DOHH2 (cell line): ENCODE results near the gene MAN1C1.

Experiments
- H3F3A ChIP-seq: fragments of 200-600 bp; sonication (generic), shearing (Covaris generic); 2 replicates; pipeline ENCODE4 v1.6.0; 2016; ENCODE audit warnings: antibody characterized with exemption, mild to moderate bottlenecking; ENCODE audit not compliant: control insufficient read depth, insufficient read depth
- H3K27ac ChIP-seq: fragments of 200-600 bp; sonication (generic); 2 replicates; pipeline ENCODE4 v1.5.1; 2014; ENCODE audit warnings: low read depth, mild to moderate bottlenecking, low read length, moderate library complexity
- H3K27me3 ChIP-seq: fragments of 200-600 bp; sonication (generic); 2 replicates; pipeline ENCODE4 v1.6.1; 2014; ENCODE audit warnings: mild to moderate bottlenecking, low read length, mixed read lengths; ENCODE audit not compliant: control insufficient read depth
- H3K36me3 ChIP-seq: fragments of 200-600 bp; sonication (generic); 2 replicates; pipeline ENCODE4 v1.6.1; 2014; ENCODE audit warnings: mild to moderate bottlenecking, low read length, moderate library complexity, mixed read lengths; ENCODE audit not compliant: control insufficient read depth
- H3K4me1 ChIP-seq: fragments of 200-600 bp; sonication (generic); 2 replicates; pipeline ENCODE4 v1.6.1; 2014; ENCODE audit warnings: mild to moderate bottlenecking, low read length, mixed read lengths; ENCODE audit not compliant: control insufficient read depth
- H3K4me2 ChIP-seq: fragments of 200-600 bp; sonication (generic); 2 replicates; pipeline ENCODE4 v1.6.0; 2014; ENCODE audit warnings: mild to moderate bottlenecking, low read length, moderate library complexity
- H3K4me3 ChIP-seq: fragments of 200-600 bp; sonication (generic); 2 replicates; pipeline ENCODE4 v1.5.1; 2014; ENCODE audit warnings: mild to moderate bottlenecking, low read length, mixed read lengths
- H3K79me2 ChIP-seq: fragments of 200-600 bp; sonication (generic); 2 replicates; pipeline ENCODE4 v1.6.1; 2014; ENCODE audit warnings: mild to moderate bottlenecking, low read length, mixed read lengths; ENCODE audit not compliant: control insufficient read depth
- H3K9me2 ChIP-seq: fragments of 200-600 bp; sonication (generic); replicated peaks from 2 replicates; pipeline ENCODE4 v1.6.1; 2014; ENCODE audit warnings: mild to moderate bottlenecking, low read length, mixed read lengths; ENCODE audit not compliant: control insufficient read depth
- H3K9me3 ChIP-seq: fragments of 200-600 bp; sonication (generic); 2 replicates; pipeline ENCODE4 v1.6.1; 2014; ENCODE audit warnings: antibody characterized with exemption, low read length, mixed read lengths; ENCODE audit not compliant: control insufficient read depth, insufficient read depth
- H4K20me1 ChIP-seq: fragments of 200-600 bp; sonication (generic); 2 replicates; pipeline ENCODE4 v1.6.0; 2014; ENCODE audit warnings: low read depth, mild to moderate bottlenecking, antibody characterized with exemption, low read length, moderate library complexity; ENCODE audit not compliant: control insufficient read depth, insufficient read depth
- EZH2phosphoT487 ChIP-seq: fragments of 200-600 bp; sonication (generic); IDR thresholded peaks from 2 replicates; pipeline ENCODE4 v1.6.1; 2017; ENCODE audit warnings: borderline replicate concordance, mild to moderate bottlenecking, antibody characterized with exemption, low read length, moderate library complexity, mixed read lengths
- TF ChIP-seq, protein P1 (sequence below): fragments of 200-600 bp; sonication (generic); IDR thresholded peaks from one replicate; pipeline ENCODE4 v1.5.1; 2014; ENCODE audit warnings: antibody characterized with exemption, mild to moderate bottlenecking, low read depth, low read length; ENCODE audit not compliant: poor library complexity, severe bottlenecking

MAN1C1 gene

DNA sequence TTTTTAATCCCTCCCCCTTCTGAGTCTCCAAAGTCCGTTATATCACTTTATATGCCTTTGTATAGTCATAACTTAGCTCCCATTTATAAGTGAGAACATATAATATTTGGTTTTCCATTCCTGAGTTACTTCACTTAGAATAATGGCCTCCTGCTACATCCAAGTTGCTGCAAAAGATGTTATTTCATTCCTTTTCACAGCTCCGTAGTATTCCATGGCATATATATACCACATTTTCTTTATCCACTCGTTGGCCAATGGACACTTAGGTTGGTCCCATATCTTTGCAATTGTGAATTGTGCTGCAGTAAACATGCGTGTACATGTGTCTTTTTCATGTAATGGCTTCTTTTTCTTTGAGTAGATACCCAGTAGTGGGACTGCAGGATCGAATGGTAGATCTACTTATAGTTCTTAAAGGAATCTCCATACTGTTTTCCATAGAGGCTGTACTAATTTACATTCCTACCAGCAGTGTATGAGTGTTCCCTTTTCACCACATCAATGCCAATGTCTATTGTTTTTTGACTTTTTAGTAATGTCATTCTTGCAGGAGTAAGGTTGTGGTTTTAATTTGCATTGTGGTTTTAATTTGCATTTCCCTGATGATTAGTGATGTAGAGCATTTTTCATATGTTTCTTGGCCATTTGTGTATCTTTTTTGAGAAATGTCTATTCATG lies 12.3 kb downstream of the MAN1C1 start:
- Histone ChIP-seq H4K20me1 (no peaks in the 10 kb centered on the region), H3K79me2 (no peaks in the 10 kb centered on the region), H3K4me2 (peak overlapping the region; percentile 43), H3F3A (0 out of 2 replicates have a peak, but pooled peaks cover 3% of the 10 kb centered on the region), H3K4me3 (peak overlapping the region; percentile 24; the same call in 1 of the 2 replicates), H3K27me3 (peaks cover 73% of the 10 kb centered on the region), H3K27ac (no peak overlapping the region), H3K4me1 (peaks cover 15% of the 10 kb centered on the region), H3K9me2 (no peaks in the 10 kb centered on the region), H3K36me3 (no peaks in the 10 kb centered on the region), H3K9me3 (peaks cover 4% of the 10 kb centered on the region; the same call in 1 of the 2 replicates)
- TF ChIP-seq, protein P1, sequence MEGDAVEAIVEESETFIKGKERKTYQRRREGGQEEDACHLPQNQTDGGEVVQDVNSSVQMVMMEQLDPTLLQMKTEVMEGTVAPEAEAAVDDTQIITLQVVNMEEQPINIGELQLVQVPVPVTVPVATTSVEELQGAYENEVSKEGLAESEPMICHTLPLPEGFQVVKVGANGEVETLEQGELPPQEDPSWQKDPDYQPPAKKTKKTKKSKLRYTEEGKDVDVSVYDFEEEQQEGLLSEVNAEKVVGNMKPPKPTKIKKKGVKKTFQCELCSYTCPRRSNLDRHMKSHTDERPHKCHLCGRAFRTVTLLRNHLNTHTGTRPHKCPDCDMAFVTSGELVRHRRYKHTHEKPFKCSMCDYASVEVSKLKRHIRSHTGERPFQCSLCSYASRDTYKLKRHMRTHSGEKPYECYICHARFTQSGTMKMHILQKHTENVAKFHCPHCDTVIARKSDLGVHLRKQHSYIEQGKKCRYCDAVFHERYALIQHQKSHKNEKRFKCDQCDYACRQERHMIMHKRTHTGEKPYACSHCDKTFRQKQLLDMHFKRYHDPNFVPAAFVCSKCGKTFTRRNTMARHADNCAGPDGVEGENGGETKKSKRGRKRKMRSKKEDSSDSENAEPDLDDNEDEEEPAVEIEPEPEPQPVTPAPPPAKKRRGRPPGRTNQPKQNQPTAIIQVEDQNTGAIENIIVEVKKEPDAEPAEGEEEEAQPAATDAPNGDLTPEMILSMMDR, result no peak
- no peak for TF ChIP-seq EZH2phosphoT487

- H3K4me3 ChIP-seq, result peak overlapping the region; percentile 24
- peaks cover 73% of the 10 kb centered on the region for H3K27me3 ChIP-seq
- H4K20me1 ChIP-seq, result no peaks in the 10 kb centered on the region
- TF ChIP-seq EZH2phosphoT487, result no peak
- TF ChIP-seq, protein P1, result no peak
- H3F3A ChIP-seq, result 0 out of 2 replicates have a peak, but pooled peaks cover 3% of the 10 kb centered on the region
- no peaks in the 10 kb centered on the region for H3K9me2 ChIP-seq
- peaks cover 4% of the 10 kb centered on the region; the same call in 1 of the 2 replicates for H3K9me3 ChIP-seq
- peaks cover 15% of the 10 kb centered on the region for H3K4me1 ChIP-seq
- no peaks in the 10 kb centered on the region for H3K36me3 ChIP-seq
- peak overlapping the region; percentile 43 for H3K4me2 ChIP-seq
- H3K27ac ChIP-seq, result no peak overlapping the region
- H3K79me2 ChIP-seq, result no peaks in the 10 kb centered on the region
Measured at GRCh38 chr1:25629836-25630235, 13.2 kb downstream of the MAN1C1 start.

GRCh38 chr1:25631750-25632485 lies 15.3 kb downstream of the MAN1C1 start:
- Histone ChIP-seq H3K4me1 (peaks cover 15% of the 10 kb centered on the region), H3K9me3 (peaks cover 8% of the 10 kb centered on the region), H4K20me1 (no peaks in the 10 kb centered on the region), H3K27ac (no peak overlapping the region), H3K4me2 (no peak overlapping the region), H3F3A (0 out of 2 replicates have a peak, but pooled peaks cover 1% of the 10 kb centered on the region), H3K4me3 (no peak overlapping the region), H3K79me2 (no peaks in the 10 kb centered on the region), H3K27me3 (peaks cover 60% of the 10 kb centered on the region), H3K36me3 (no peaks in the 10 kb centered on the region), H3K9me2 (no peaks in the 10 kb centered on the region)
- TF ChIP-seq, protein P1, result no peak
- no peak for TF ChIP-seq EZH2phosphoT487
